Esophagus squamous epithelium (tissue), 5 donors: Measurements from ENCODE around the gene WDR76. TPM values are rescaled to one million over a fixed set of nuclear protein-coding genes. Genes with fewer than 3 reads are reported as not detected.

Experiments
- DNase-seq: peaks from one replicate; lab custom pipeline; 2025; lab: John Stamatoyannopoulos, UW
- H3K27ac ChIP-seq, 4 donors: fragments of 200-600 bp; sonication (generic); one replicate each; pipeline ENCODE4 v1.5.1; 2016 to 2019; ENCODE audit warnings: mild to moderate bottlenecking in 1 of 4
- H3K27me3 ChIP-seq, 4 donors: fragments of 200-600 bp; sonication (generic); 1 replicate in 3 of 4; 2 replicates in 1 of 4; pipeline versions ENCODE4 v1.5.1 to v1.6.0; 2017 to 2021; ENCODE audit warnings: antibody characterized with exemption in 1 of 4
- H3K36me3 ChIP-seq, 3 donors: fragments of 200-600 bp; sonication (generic); one replicate each; pipeline ENCODE4 v1.5.1; 2016 to 2019
- H3K4me1 ChIP-seq, 3 donors: fragments of 200-600 bp; sonication (generic); one replicate each; pipeline ENCODE4 v1.5.1; 2017 to 2019
- H3K4me3 ChIP-seq, 4 donors: fragments of 200-600 bp; sonication (generic); 1 replicate in 3 of 4; 2 replicates in 1 of 4; pipeline ENCODE4 v1.5.1; 2016 to 2019; ENCODE audit warnings: mild to moderate bottlenecking in 2 of 4, moderate library complexity in 1 of 4
- H3K9me3 ChIP-seq, 3 donors: fragments of 200-600 bp; sonication (generic); one replicate each; pipeline ENCODE4 v1.5.1; 2016 to 2019
- POLR2A ChIP-seq, 4 donors: fragments of 450-650 bp; IDR thresholded peaks; one replicate each; pipeline ENCODE4 v1.6.1; 2017; ENCODE audit warnings: antibody characterized with exemption in 4 of 4, mild to moderate bottlenecking in 4 of 4, moderate library complexity in 3 of 4
- WGBS, 2 donors: methylation state at CpG; one replicate each; pipeline ENCODE4 v1.1.5; 2018; 5-methylcytosine and 5-hydroxymethylcytosine counted together
- intact Hi-C: fragments of 100-400 bp; cut with DNase I; formaldehyde crosslinking; loops from one replicate; pipeline ENCODE4 v1.15.0; 2022
- total RNA-seq, 4 donors: library from RNA; depleted of rRNA; stranded (reverse); fragments of >200 nt; gene quantifications; one replicate each; pipeline ENCODE4 v1.1.0, GENCODE V29; 2016
- TF ChIP-seq, protein P1 (sequence below), 6 experiments: fragments of 450-650 bp in 4 of 6; fragments of 200-600 bp in 2 of 6; sonication (generic) in 2 of 6; IDR thresholded peaks; one replicate each; pipeline ENCODE4 v1.5.1; 2016 to 2019; ENCODE audit warnings: antibody characterized with exemption in 6 of 6, mild to moderate bottlenecking in 4 of 6, moderate library complexity in 4 of 6
- donor health status: DM: yes; HTN: yes; CAD: no.

The WDR76 gene
- total RNA-seq, 4 donors from 2014 or later = 4.6 to 15.8 (median 10.3) TPM

DNA sequence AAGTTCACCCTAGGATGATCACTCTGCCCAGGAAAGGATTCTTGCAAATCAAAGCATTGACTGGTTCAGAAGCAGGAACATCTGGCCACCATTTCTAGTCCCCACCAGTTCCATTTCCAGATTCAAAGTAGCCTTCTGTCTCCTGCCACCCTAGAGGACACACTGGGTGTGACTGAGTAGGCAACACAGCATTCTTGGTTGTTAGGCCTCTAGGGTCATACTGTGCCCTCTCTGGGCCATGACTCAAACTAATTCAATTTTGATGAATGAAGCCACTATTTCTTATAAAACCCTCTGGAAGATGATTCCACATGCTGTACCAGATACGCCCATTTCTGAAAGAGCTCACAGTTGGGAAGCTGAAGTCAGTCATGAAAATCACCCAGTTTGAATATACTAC is 69.7 kb downstream of the WDR76 start:
- Histone ChIP-seq H3K27me3 (no peaks in the 10 kb centered on the region), H3K9me3 (no peaks in the 10 kb centered on the region), H3K4me3 (no peak overlapping the region), H3K4me1 (no peaks in the 10 kb centered on the region), H3K27ac (no peak overlapping the region), H3K36me3 (no peaks in the 10 kb centered on the region)
- WGBS, 2 donors = 100% methylated on average over 1 of the region's 1 CpG
- no peak for DNase-seq
- no peak for TF ChIP-seq POLR2A (IDR thresholded peaks at IDR 0.05)
- TF ChIP-seq, protein P1, sequence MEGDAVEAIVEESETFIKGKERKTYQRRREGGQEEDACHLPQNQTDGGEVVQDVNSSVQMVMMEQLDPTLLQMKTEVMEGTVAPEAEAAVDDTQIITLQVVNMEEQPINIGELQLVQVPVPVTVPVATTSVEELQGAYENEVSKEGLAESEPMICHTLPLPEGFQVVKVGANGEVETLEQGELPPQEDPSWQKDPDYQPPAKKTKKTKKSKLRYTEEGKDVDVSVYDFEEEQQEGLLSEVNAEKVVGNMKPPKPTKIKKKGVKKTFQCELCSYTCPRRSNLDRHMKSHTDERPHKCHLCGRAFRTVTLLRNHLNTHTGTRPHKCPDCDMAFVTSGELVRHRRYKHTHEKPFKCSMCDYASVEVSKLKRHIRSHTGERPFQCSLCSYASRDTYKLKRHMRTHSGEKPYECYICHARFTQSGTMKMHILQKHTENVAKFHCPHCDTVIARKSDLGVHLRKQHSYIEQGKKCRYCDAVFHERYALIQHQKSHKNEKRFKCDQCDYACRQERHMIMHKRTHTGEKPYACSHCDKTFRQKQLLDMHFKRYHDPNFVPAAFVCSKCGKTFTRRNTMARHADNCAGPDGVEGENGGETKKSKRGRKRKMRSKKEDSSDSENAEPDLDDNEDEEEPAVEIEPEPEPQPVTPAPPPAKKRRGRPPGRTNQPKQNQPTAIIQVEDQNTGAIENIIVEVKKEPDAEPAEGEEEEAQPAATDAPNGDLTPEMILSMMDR (IDR thresholded peaks at IDR 0.05) = no peak
- intact Hi-C loops = no loop called here

DNA sequence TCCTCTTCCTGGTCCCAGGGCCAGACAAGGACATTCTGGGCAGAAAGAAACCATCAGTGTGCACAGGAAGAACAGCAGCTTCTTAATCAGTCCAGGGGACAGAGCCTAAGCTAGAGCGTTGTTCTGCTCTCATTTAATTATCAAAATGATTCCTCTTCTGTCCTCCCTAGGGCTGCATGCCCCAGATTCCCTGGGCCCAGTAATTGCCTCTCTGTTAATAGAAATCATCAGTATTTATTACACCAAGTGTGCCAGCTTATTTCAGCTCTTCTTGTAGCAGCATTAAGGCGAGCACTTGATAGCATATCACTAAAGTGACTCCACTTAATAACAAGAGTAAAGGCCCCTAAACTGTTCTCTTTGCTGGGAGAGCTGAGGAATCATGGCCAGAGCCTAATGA is 72.1 kb downstream of the WDR76 start:
- TF ChIP-seq POLR2A (IDR thresholded peaks at IDR 0.05) = no peak
- TF ChIP-seq, protein P1 (IDR thresholded peaks at IDR 0.05) = no peak
- Histone ChIP-seq H3K27ac (no peak overlapping the region), H3K36me3 (no peaks in the 10 kb centered on the region), H3K4me3 (no peak overlapping the region), H3K4me1 (peaks cover 0 to 2% (median 0%) of the 10 kb centered on the region in 3 donors), H3K27me3 (peaks cover 0 to 14% (median 0%) of the 10 kb centered on the region in 4 donors), H3K9me3 (no peaks in the 10 kb centered on the region)
- DNase-seq = no peak
- intact Hi-C loops = no loop called here
- WGBS, 2 donors = 76 to 83% methylated on average over 2 of the region's 2 CpGs

DNA sequence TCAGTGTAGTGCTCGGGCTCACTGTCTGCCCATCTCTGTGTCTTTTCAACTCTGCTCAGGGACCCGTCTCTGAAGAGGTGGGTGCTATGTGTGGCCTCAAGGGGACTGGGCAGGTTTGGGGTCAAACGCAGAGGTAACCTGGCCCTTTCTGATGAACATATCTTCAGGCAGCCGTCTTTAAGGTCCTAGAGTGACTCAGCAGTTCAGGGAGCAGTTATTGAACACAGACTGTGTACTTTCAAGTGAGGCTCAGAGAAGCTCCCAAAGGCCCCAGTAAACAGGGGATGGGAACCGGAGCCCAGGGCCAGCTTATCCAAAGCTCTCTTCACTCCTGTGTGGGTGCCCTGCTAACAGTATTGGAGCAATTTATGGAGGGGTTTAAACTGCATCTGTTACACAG is 73.1 kb downstream of the WDR76 start:
- Histone ChIP-seq H3K27ac (no peak overlapping the region), H3K9me3 (no peaks in the 10 kb centered on the region), H3K27me3 (peaks cover 0 to 14% (median 0%) of the 10 kb centered on the region in 4 donors), H3K4me1 (peaks cover 0 to 5% (median 0%) of the 10 kb centered on the region in 3 donors), H3K36me3 (no peaks in the 10 kb centered on the region), H3K4me3 (no peak overlapping the region)
- WGBS, 2 donors = 83 to 100% methylated on average over 1 to 2 of the region's 5 CpGs
- DNase-seq = no peak
- TF ChIP-seq, protein P1 (IDR thresholded peaks at IDR 0.05) = no peak
- TF ChIP-seq POLR2A (IDR thresholded peaks at IDR 0.05) = no peak
- intact Hi-C loops = no loop called here

DNA sequence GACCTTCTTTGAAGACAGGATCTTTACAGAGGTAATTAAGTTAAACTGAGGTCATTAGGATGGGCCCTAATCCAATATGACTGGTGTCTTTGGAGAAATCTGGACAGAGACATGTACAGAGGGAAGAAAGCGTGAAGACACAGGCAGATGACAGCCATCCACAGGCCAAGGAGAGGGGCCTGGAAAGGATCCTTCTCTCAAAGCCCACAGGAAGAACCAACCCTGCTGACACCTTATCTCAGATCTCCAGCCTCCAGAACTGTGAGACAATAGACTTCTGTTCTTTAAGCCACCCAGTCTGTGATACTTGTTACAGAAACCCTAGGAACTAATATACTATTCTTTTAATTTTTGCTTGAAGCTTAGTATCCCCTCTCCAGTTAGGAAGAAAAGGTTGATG is 74.2 kb downstream of the WDR76 start:
- 90 to 100% methylated on average over 1 of the region's 1 CpG for WGBS, 2 donors
- TF ChIP-seq, protein P1 (IDR thresholded peaks at IDR 0.05) = no peak
- no peak for TF ChIP-seq POLR2A (IDR thresholded peaks at IDR 0.05)
- H3K27me3 ChIP-seq = peaks cover 0 to 14% (median 0%) of the 10 kb centered on the region in 4 donors
- no peak for DNase-seq
- no peak overlapping the region for H3K4me3 ChIP-seq
- H3K27ac ChIP-seq = no peak overlapping the region
- no peaks in the 10 kb centered on the region for H3K36me3 ChIP-seq
- H3K9me3 ChIP-seq = no peaks in the 10 kb centered on the region
- intact Hi-C loops = no loop called here
- peaks cover 0 to 11% (median 0%) of the 10 kb centered on the region in 3 donors for H3K4me1 ChIP-seq

DNA sequence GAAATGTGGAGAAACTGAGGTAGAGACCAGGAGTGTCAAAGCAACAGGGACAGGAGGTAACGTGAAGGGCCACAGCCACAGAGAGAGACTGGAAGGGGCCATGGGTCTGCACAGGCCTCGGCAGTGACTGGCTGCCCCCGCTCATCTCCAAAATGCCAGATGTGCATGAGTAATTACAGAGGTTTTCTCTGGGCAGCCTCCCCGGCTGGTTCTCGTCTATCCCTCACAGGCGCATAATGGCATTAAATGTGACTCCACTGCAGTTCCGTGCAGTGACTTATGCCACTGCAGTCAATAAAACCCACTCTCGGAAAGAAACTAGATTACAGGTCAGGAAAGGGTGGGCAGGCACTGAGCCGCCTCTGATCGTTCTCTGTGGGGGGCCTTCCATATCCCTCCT is 74.7 kb downstream of the WDR76 start:
- Histone ChIP-seq H3K4me1 (peaks cover 0 to 15% (median 0%) of the 10 kb centered on the region in 3 donors), H3K4me3 (no peak overlapping the region), H3K27me3 (peaks cover 0 to 14% (median 0%) of the 10 kb centered on the region in 4 donors), H3K27ac (no peak overlapping the region), H3K9me3 (no peaks in the 10 kb centered on the region), H3K36me3 (no peaks in the 10 kb centered on the region)
- intact Hi-C loops = no loop called here
- no peak for DNase-seq
- WGBS, 2 donors = 84% methylated on average over 10 of the region's 10 CpGs
- TF ChIP-seq, protein P1 (IDR thresholded peaks at IDR 0.05) = no peak
- TF ChIP-seq POLR2A (IDR thresholded peaks at IDR 0.05) = no peak
